Stimulated activated CD4-positive, alpha-beta T cell treated with anti-CD3 and anti-CD28 coated beads, Interleukin-4, amount 100 ng/mL, for 48 hours (primary cell): ENCODE measurements around the gene BAG5.

Experiments used
- DNase-seq, 2 donors: peaks; one replicate each; pipeline ENCODE4 v3.0.0-alpha.2; 2020; ENCODE audit warnings: low read depth in 2 of 2

The BAG5 gene

DNA sequence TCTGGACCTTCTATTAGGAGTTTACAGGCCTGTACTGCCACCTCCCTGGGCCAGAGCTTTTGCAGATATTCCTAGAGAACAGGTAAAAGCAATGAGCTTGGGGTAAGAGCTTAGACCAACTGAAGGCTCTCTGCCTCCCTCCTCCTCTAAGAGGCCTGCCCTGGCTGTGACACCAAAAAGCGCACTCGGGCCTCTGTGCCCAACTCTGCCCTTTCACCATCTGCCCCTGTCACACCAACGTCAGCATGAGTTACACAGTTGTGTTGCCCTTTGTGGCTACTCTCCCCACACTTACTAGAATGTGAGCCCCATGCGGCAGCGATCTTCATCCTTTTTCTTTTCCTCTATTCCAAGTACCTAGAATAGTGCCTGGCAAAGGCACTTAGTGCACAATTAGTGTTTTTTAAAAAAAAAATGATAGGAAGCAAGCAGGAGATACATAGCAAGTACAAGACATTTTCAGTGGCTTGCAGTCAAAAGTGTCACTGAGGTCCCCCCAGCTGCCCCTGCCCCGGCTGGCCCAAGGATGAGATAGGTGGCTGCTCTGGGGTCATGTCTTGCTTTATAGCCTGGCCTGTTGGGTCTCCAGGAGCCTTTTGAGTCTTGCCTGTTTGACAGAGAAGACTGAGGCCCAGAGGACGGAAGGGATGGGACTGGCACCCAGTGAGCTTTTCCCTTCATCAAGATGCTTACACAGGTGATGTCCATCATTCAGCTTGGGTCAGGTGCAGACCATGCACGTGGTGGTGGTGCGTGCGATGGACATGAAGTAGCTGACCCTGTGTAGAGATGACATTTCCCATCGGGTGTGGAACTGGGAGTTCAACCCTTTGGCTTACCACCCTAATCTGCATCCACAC lies 52.4 kb downstream of the BAG5 start:
- no peak for DNase-seq

DNA sequence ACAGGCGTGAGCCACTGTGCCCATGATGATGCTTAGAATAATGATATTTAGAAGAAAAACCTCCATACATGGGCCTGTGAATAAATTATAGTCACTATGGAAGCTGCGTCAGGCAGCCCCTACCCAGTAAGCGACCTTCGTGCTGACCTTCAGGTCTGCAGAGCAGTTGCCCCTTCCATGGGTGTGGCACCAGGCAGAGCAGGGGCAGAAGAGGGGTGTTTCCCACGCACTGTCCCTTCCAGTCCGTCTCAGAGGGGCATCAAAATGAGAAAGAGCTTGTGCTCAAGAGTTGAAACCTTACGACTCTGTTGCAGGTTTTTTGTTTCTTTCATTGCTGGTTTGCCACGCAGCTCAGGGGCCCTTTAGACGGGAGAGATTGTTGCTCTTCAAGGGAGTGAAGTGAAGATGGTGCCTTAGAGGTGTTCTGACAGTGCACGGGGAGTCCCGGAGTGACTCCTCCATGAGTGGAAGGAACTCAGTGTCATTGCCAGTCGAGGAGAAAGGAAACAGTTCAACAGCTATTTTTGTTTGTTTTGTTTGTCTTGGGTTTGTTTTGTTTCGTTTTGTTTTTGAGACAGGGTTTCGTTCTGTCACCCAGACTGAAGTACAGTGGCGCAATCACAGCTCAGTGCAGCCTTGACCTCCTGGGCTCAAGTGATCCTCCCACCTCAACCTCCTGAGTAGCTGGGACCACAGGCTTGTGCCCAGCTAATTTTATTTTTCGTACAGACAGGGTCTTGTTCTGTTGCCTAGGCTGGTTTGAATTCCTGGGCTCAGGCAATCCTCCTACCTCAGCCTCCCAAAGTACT lies 53.7 kb downstream of the BAG5 start:
- no peak for DNase-seq

DNA sequence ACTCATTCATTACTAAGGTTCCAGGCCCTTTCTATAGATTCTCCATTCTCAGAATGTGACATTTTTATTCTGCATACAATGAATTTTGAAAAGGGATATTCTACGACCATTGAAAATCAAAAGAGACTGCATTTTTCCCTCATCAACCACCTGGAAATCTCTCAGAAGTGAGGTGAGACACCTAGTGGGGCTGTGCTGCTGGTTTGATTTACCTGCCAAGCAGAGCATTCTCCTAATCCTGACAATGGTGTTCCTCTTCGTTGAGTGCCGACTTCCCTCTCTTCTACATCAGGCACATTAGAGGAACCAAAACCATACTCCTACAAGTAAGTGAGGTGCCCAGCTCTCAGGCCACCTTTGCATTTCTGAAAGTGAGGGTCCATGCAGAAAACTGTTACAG lies 54.7 kb downstream of the BAG5 start:
- no peak for DNase-seq
